ENCODE measurements around the gene EYS.

- TF ChIP-seq POLR2A (IDR thresholded peaks at IDR 0.05; ENCODE audit: low read depth): no peak
- TF ChIP-seq CTCF (IDR thresholded peaks at IDR 0.05): no peak
- TF ChIP-seq EP300 (IDR thresholded peaks at IDR 0.05): no peak
- no peak for TF ChIP-seq POLR2AphosphoS5 (IDR thresholded peaks at IDR 0.05)
Observed at GRCh38 chr6:65059568-65059967, 647.5 kb downstream of the EYS start.
